IMR-90 (cell line): ENCODE measurements around the gene TMEM176A. TPM values are rescaled to one million over a fixed set of nuclear protein-coding genes. Genes with fewer than 3 reads are reported as not detected.

ENCODE experiments used
- polyA plus RNA-seq, 3 experiments: library from polyadenylated mRNA; depleted of rRNA; stranded (reverse); fragments of >200 nt; gene quantifications; 2 replicates each; pipeline ENCODE4 v1.2.3, GENCODE V29; 2012; ENCODE audit warnings: low replicate concordance in 1 of 3
- total RNA-seq: library from RNA; depleted of rRNA; stranded (reverse); fragments of >200 nt; gene quantifications from 2 replicates; pipeline ENCODE4 v1.2.3, GENCODE V29; 2012; rRNA removed

The TMEM176A gene
- total and polyA plus RNA-seq, 2 of the 4 experiments (the other 2 are of a cell fraction), result not detected

Other genes with a start within 250 kb of the TMEM176A start
- gene GIMAP4, start 233.4 kb upstream of the TMEM176A start, total RNA-seq, result not detected in 2 replicates
- not detected in 2 replicates for gene GIMAP4, start 233.4 kb upstream of the TMEM176A start, polyA plus RNA-seq (2012; rRNA removed)
- gene GIMAP6, start 168.4 kb upstream of the TMEM176A start, total RNA-seq, result not detected in 2 replicates
- gene GIMAP6, start 168.4 kb upstream of the TMEM176A start, polyA plus RNA-seq (2012; rRNA removed), result not detected in 2 replicates
- gene GIMAP2, start 115.1 kb upstream of the TMEM176A start, total RNA-seq, result under 0.01 TPM in 1 of 2 replicates, not detected in the other
- gene GIMAP2, start 115.1 kb upstream of the TMEM176A start, polyA plus RNA-seq (2012; rRNA removed), result not detected in 2 replicates
- gene GIMAP1, start 84.2 kb upstream of the TMEM176A start, total RNA-seq, result not detected in 2 replicates
- not detected in 2 replicates for gene GIMAP1, start 84.2 kb upstream of the TMEM176A start, polyA plus RNA-seq (2012; rRNA removed)
- gene GIMAP5, start 63.4 kb upstream of the TMEM176A start, total RNA-seq, result not detected in 2 replicates
- not detected in 2 replicates for gene GIMAP5, start 63.4 kb upstream of the TMEM176A start, polyA plus RNA-seq (2012; rRNA removed)
- not detected in 2 replicates for gene TMEM176B, start 405 bp upstream of the TMEM176A start, total RNA-seq
- not detected in 2 replicates for gene TMEM176B, start 405 bp upstream of the TMEM176A start, polyA plus RNA-seq (2012; rRNA removed)
- not detected in 2 replicates for gene AOC1, start 51.7 kb downstream of the TMEM176A start, total RNA-seq
- not detected in 2 replicates for gene AOC1, start 51.7 kb downstream of the TMEM176A start, polyA plus RNA-seq (2012; rRNA removed)
- gene KCNH2, start 177.6 kb downstream of the TMEM176A start, total RNA-seq, result 0.56 and 0.90 TPM in 2 replicates
- gene KCNH2, start 177.6 kb downstream of the TMEM176A start, polyA plus RNA-seq (2012; rRNA removed), result 1.6 and 2.1 TPM in 2 replicates
- gene NOS3, start 190.2 kb downstream of the TMEM176A start, total RNA-seq, result 0.28 and 0.72 TPM in 2 replicates
- 2.0 and 2.9 TPM in 2 replicates for gene NOS3, start 190.2 kb downstream of the TMEM176A start, polyA plus RNA-seq (2012; rRNA removed)
- gene ATG9B, start 223.7 kb downstream of the TMEM176A start, total RNA-seq, result 0.18 TPM in 1 of 2 replicates, not detected in the other
- gene ATG9B, start 223.7 kb downstream of the TMEM176A start, polyA plus RNA-seq (2012; rRNA removed), result 0.91 and 1.1 TPM in 2 replicates
- 14.7 and 16.3 TPM in 2 replicates for gene ABCB8, start 227.7 kb downstream of the TMEM176A start, total RNA-seq
- 26.8 and 27.5 TPM in 2 replicates for gene ABCB8, start 227.7 kb downstream of the TMEM176A start, polyA plus RNA-seq (2012; rRNA removed)
- not detected in 2 replicates for gene ASIC3, start 247.8 kb downstream of the TMEM176A start, total RNA-seq
- gene ASIC3, start 247.8 kb downstream of the TMEM176A start, polyA plus RNA-seq (2012; rRNA removed), result 0.70 and 0.74 TPM in 2 replicates